BE2C (cell line): ENCODE measurements around the gene ARHGAP27.

ENCODE experiments used
- DNase-seq: peaks from one replicate; pipeline ENCODE4 v3.0.0-alpha.2; 2020
- H3K27me3 ChIP-seq: fragments of 250-450 bp; sonication (Bioruptor Pico); 2 replicates; pipeline ENCODE4 v1.5.1; 2020; ENCODE audit warnings: mild to moderate bottlenecking
- H3K36me3 ChIP-seq: fragments of 250-450 bp; sonication (Bioruptor Pico); 2 replicates; pipeline ENCODE4 v1.5.1; 2020; ENCODE audit warnings: mild to moderate bottlenecking
- H3K4me1 ChIP-seq: fragments of 250-450 bp; sonication (Bioruptor Pico); 2 replicates; pipeline ENCODE4 v1.5.1; 2020
- H3K4me3 ChIP-seq: 2 replicates; pipeline ENCODE4 v1.5.1; 2011; ENCODE audit warnings: low read depth, low read length
- H3K9me3 ChIP-seq: fragments of 250-450 bp; sonication (Bioruptor Pico); 2 replicates; pipeline ENCODE4 v1.5.1; 2020
- CTCF ChIP-seq: IDR thresholded peaks from 2 replicates; pipeline ENCODE4 v1.5.1; 2012; ENCODE audit warnings: mild to moderate bottlenecking, low read depth, low read length

The ARHGAP27 gene

GRCh38 chr17:45423304-45423974 is 9.2 kb downstream of the ARHGAP27 start:
- no peak for DNase-seq
- TF ChIP-seq CTCF, result no peak
- Histone ChIP-seq H3K27me3 (peaks cover 9% of the 10 kb centered on the region), H3K4me1 (peaks cover 3% of the 10 kb centered on the region; the same call in 1 of the 2 replicates), H3K36me3 (no peaks in the 10 kb centered on the region), H3K4me3 (no peak overlapping the region), H3K9me3 (no peaks in the 10 kb centered on the region)

GRCh38 chr17:45414990-45415881 is 17.4 kb downstream of the ARHGAP27 start:
- no peaks in the 10 kb centered on the region for H3K9me3 ChIP-seq
- DNase-seq, result no peak
- H3K27me3 ChIP-seq, result peaks cover 2% of the 10 kb centered on the region; the same call in 1 of the 2 replicates
- no peaks in the 10 kb centered on the region for H3K36me3 ChIP-seq
- TF ChIP-seq CTCF, result no peak
- no peak overlapping the region for H3K4me3 ChIP-seq
- H3K4me1 ChIP-seq, result no peaks in the 10 kb centered on the region

GRCh38 chr17:45413498-45413923 is 19.2 kb downstream of the ARHGAP27 start:
- H3K4me3 ChIP-seq, result no peak overlapping the region
- no peaks in the 10 kb centered on the region for H3K27me3 ChIP-seq
- no peaks in the 10 kb centered on the region for H3K9me3 ChIP-seq
- no peak for DNase-seq
- no peaks in the 10 kb centered on the region for H3K36me3 ChIP-seq
- no peak for TF ChIP-seq CTCF
- peaks cover 4% of the 10 kb centered on the region; the same call in 1 of the 2 replicates for H3K4me1 ChIP-seq

GRCh38 chr17:45411348-45412105 is 21.1 kb downstream of the ARHGAP27 start:
- no peak for DNase-seq
- Histone ChIP-seq H3K36me3 (no peaks in the 10 kb centered on the region), H3K4me1 (peaks cover 4% of the 10 kb centered on the region; the same call in 1 of the 2 replicates), H3K9me3 (no peaks in the 10 kb centered on the region), H3K4me3 (no peak overlapping the region), H3K27me3 (no peaks in the 10 kb centered on the region)
- TF ChIP-seq CTCF, result no peak

- no peaks in the 10 kb centered on the region for H3K9me3 ChIP-seq
- H3K4me1 ChIP-seq, result peaks cover 4% of the 10 kb centered on the region; the same call in 1 of the 2 replicates
- DNase-seq, result no peak
- H3K36me3 ChIP-seq, result no peaks in the 10 kb centered on the region
- H3K4me3 ChIP-seq, result no peak overlapping the region
- TF ChIP-seq CTCF, result no peak
- no peaks in the 10 kb centered on the region for H3K27me3 ChIP-seq
Measured at GRCh38 chr17:45410144-45411091, 22.3 kb downstream of the ARHGAP27 start.
